OCI-LY3 (cell line): ENCODE measurements around the gene FAM107B.
"Not testable (repeated sequence)": the region's sequence is repeated elsewhere in the genome, so short reads cannot be mapped to it uniquely, and the experiment has no call there.

Source experiments
- H2AFZ ChIP-seq: fragments of 200-600, 300-600 bp; shearing (Covaris generic); 2 replicates; pipeline ENCODE4 v1.6.0; 2014; ENCODE audit warnings: antibody characterized with exemption, low read depth, low read length
- H3K27ac ChIP-seq: fragments of 200-600, 300-600 bp; sonication (generic); 2 replicates; pipeline ENCODE4 v1.5.1; 2014; ENCODE audit warnings: mild to moderate bottlenecking, low read length, moderate library complexity, mixed read lengths
- H3K27me3 ChIP-seq: fragments of 200-600, 300-600 bp; sonication (generic); 2 replicates; pipeline ENCODE4 v1.6.1; 2014; ENCODE audit warnings: low read depth, low read length, mixed read lengths
- H3K36me3 ChIP-seq: fragments of 200-600, 300-600 bp; sonication (generic); replicated peaks from 2 replicates; pipeline ENCODE3; 2014; ENCODE audit warnings: low read depth, low read length, mixed read lengths
- H3K4me1 ChIP-seq: fragments of 300-600, 200-600 bp; sonication (generic); 2 replicates; pipeline ENCODE4 v1.6.1; 2014; ENCODE audit warnings: low read length, mixed read lengths
- H3K4me2 ChIP-seq: fragments of 200-600, 300-600 bp; sonication (generic); 2 replicates; pipeline ENCODE4 v1.6.1; 2014; ENCODE audit warnings: low read length, mixed read lengths
- H3K4me3 ChIP-seq: fragments of 300-600, 200-600 bp; sonication (generic); 2 replicates; pipeline ENCODE4 v1.5.1; 2014; ENCODE audit warnings: antibody characterized with exemption, mild to moderate bottlenecking, low read length, moderate library complexity
- H3K79me2 ChIP-seq: fragments of 300-600, 200-600 bp; shearing (Covaris generic); 2 replicates; pipeline ENCODE4 v1.6.1; 2014; ENCODE audit warnings: mild to moderate bottlenecking, low read length, mixed read lengths
- H3K9ac ChIP-seq: fragments of 300-600, 200-600 bp; shearing (Covaris generic); 2 replicates; pipeline ENCODE4 v1.6.0; 2014; ENCODE audit warnings: mild to moderate bottlenecking, low read length, moderate library complexity
- H3K9me3 ChIP-seq: fragments of 200-600, 300-600 bp; shearing (Covaris generic); 2 replicates; pipeline ENCODE4 v1.6.1; 2014; ENCODE audit warnings: low read length, mixed read lengths; ENCODE audit not compliant: insufficient read depth
- H4K20me1 ChIP-seq: fragments of 200-600, 300-600 bp; sonication (generic); 2 replicates; pipeline ENCODE4 v1.6.1; 2016; ENCODE audit warnings: low read length, mixed read lengths; ENCODE audit not compliant: insufficient read depth
- CTCF ChIP-seq: fragments of 200-600, 300-600 bp; sonication (generic); IDR thresholded peaks from 2 replicates; pipeline ENCODE4 v1.5.1; 2014; ENCODE audit warnings: antibody characterized with exemption, low read length, low read depth
- EZH2phosphoT487 ChIP-seq: fragments of 200-600 bp; shearing (Covaris generic); IDR thresholded peaks from 2 replicates; pipeline ENCODE4 v1.6.1; 2018; ENCODE audit warnings: antibody characterized with exemption, mixed run types, low read depth

Gene FAM107B

DNA sequence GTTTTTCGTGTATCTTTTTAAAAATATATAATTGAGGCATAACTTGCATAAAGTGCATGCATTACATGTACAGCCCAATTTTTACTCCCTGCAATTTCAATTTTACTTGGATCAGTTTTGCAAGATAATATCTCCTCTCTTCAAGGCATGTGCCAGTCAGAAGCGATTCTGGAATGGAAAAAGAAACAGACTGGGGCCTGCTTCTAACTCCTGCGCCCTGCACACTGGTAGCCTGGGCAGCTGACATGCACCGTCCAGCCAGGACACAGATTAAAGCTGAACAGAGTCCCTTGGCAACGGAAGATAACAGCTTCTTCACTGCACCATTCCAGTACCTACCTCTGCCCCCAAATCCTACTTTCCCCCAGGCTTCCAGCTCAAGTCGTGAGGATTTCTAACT lies 182.1 kb downstream of the FAM107B start:
- Histone ChIP-seq H3K27me3 (no peaks in the 10 kb centered on the region), H3K4me1 (peaks cover 27% of the 10 kb centered on the region), H3K4me2 (no peak overlapping the region), H3K36me3 (peaks cover 51% of the 10 kb centered on the region), H3K9ac (no peak overlapping the region), H3K27ac (no peak overlapping the region), H3K9me3 (no peaks in the 10 kb centered on the region), H3K4me3 (no peak overlapping the region), H4K20me1 (peaks cover 92% of the 10 kb centered on the region), H2AFZ (no peak overlapping the region), H3K79me2 (peaks cover 99% of the 10 kb centered on the region)
- TF ChIP-seq CTCF (no peak), EZH2phosphoT487 (no peak)

- H4K20me1 ChIP-seq, result peaks cover 92% of the 10 kb centered on the region
- H3K27me3 ChIP-seq, result no peaks in the 10 kb centered on the region
- no peak overlapping the region for H2AFZ ChIP-seq
- H3K9ac ChIP-seq, result no peak overlapping the region
- peaks cover 50% of the 10 kb centered on the region for H3K36me3 ChIP-seq
- peaks cover 27% of the 10 kb centered on the region for H3K4me1 ChIP-seq
- H3K79me2 ChIP-seq, result peaks cover 99% of the 10 kb centered on the region
- no peaks in the 10 kb centered on the region for H3K9me3 ChIP-seq
- H3K4me3 ChIP-seq, result no peak overlapping the region
- H3K27ac ChIP-seq, result no peak overlapping the region
- TF ChIP-seq EZH2phosphoT487 (no peak), CTCF (no peak)
- H3K4me2 ChIP-seq, result no peak overlapping the region
Observed at GRCh38 chr10:14592026-14592425, 182.7 kb downstream of the FAM107B start.

DNA sequence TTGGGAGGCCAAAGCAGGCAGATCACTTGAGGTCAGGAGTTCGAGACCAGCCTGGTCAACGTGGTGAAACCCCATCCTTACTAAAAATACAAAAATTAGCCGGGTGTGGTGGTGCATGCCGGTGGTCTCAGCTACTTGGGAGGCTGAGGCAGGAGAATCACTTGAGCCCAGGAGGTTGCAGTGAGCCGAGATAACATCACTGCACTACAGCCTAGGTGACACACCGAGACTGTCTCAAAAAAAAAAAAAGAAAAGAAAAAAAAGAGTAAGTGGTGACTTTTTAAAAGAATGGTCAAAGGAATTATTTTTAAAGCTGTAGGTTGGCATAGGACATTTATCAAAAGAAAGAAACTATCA lies 185.8 kb downstream of the FAM107B start:
- Histone ChIP-seq H3K36me3 (peaks cover 50% of the 10 kb centered on the region), H3K4me1 (peaks cover 27% of the 10 kb centered on the region), H4K20me1 (peaks cover 92% of the 10 kb centered on the region), H3K4me2 (peak overlapping the region; percentile 50; the same call in 1 of the 2 replicates), H3K79me2 (peaks cover 99% of the 10 kb centered on the region)
- H3K27me3 ChIP-seq, H3K9ac ChIP-seq, H3K9me3 ChIP-seq, H3K27ac ChIP-seq, H2AFZ ChIP-seq, H3K4me3 ChIP-seq: not testable (repeated sequence)

- H3K4me2 ChIP-seq, result peak overlapping the region; percentile 50
- no peak overlapping the region for H2AFZ ChIP-seq
- 0 out of 2 replicates have a peak overlapping the region, but pooled peaks have one; percentile 1 for H3K4me3 ChIP-seq
Observed at GRCh38 chr10:14588084-14588937, 186.4 kb downstream of the FAM107B start.

More at GRCh38 chr10:14588084-14588937, 186.4 kb downstream of the FAM107B start:
- no peak for TF ChIP-seq CTCF
- TF ChIP-seq EZH2phosphoT487, result no peak
- Histone ChIP-seq H3K9ac (no peak overlapping the region), H3K27ac (peak overlapping the region; percentile 22; the same call in 1 of the 2 replicates), H4K20me1 (peaks cover 93% of the 10 kb centered on the region), H3K36me3 (peaks cover 53% of the 10 kb centered on the region), H3K79me2 (peaks cover 99% of the 10 kb centered on the region), H3K9me3 (no peaks in the 10 kb centered on the region), H3K27me3 (no peaks in the 10 kb centered on the region), H3K4me1 (peaks cover 27% of the 10 kb centered on the region)
